Measurements from ENCODE around the gene BRIX1.
"Not testable (repeated sequence)": the region's sequence is repeated elsewhere in the genome, so short reads cannot be mapped to it uniquely, and the experiment has no call there.

The BRIX1 gene

GRCh38 chr5:34970552-34970951, 55.0 kb downstream of the BRIX1 start:
- no peak for DNase-seq

- DNase-seq, result not testable (repeated sequence)
These were observed 56.1 kb downstream of the BRIX1 start for GRCh38 chr5:34971655-34972054.
